AG10803 (cell line): ENCODE results near the gene ESR2.

ENCODE experiments used
- DNase-seq: peaks from one replicate; pipeline ENCODE4 v3.0.0; 2010; ENCODE audit warnings: low read depth
- H3K4me3 ChIP-seq: 2 replicates; pipeline ENCODE4 v1.5.1; 2011; ENCODE audit warnings: mild to moderate bottlenecking, low read length, control low read depth
- TF ChIP-seq, protein P1 (sequence below): conservative IDR thresholded peaks from 2 replicates; pipeline ENCODE4 v1.5.1; 2011; ENCODE audit warnings: mild to moderate bottlenecking, low read length, control low read depth, inconsistent platforms

ESR2 gene

DNA sequence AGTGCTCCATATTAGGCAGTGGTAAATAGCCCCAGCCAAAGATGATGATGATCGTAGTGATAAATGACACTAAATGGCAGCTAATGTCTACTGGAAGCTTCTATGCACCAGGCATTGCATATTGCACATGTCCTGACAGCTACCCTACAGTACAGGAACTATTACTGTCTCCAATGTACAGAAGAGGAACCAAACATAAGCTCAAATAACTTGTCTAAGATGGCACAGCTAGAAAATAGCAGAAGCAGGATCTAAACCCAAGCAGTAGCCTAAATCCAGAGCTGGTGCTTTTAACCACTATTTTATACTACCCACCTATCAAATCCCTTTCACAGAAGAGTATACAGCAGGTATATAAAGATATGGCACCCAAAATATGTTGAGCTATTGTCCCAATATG lies 28.9 kb downstream of the ESR2 start:
- DNase-seq, result no peak
- TF ChIP-seq, protein P1, sequence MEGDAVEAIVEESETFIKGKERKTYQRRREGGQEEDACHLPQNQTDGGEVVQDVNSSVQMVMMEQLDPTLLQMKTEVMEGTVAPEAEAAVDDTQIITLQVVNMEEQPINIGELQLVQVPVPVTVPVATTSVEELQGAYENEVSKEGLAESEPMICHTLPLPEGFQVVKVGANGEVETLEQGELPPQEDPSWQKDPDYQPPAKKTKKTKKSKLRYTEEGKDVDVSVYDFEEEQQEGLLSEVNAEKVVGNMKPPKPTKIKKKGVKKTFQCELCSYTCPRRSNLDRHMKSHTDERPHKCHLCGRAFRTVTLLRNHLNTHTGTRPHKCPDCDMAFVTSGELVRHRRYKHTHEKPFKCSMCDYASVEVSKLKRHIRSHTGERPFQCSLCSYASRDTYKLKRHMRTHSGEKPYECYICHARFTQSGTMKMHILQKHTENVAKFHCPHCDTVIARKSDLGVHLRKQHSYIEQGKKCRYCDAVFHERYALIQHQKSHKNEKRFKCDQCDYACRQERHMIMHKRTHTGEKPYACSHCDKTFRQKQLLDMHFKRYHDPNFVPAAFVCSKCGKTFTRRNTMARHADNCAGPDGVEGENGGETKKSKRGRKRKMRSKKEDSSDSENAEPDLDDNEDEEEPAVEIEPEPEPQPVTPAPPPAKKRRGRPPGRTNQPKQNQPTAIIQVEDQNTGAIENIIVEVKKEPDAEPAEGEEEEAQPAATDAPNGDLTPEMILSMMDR, result no peak
- no peak overlapping the region for H3K4me3 ChIP-seq

DNA sequence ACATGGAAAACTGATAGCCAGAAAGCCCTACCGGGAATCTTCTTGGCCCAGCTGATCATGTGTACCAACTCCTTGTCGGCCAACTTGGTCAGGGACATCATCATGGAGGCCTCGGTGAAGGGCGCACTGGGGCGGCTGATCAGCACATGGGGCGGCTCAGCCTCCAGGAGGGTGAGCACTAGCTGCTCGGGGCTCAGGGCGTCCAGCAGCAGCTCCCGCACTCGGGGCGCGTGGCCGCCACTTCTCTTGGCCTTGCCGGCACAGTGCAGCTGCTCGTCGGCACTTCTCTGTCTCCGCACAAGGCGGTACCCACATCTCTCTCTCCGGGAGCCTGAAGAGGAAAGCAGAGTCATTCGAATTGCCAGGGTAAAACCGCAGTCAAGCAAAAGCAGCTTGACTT lies 33.8 kb downstream of the ESR2 start:
- no peak overlapping the region for H3K4me3 ChIP-seq
- no peak for DNase-seq
- TF ChIP-seq, protein P1, result no peak

DNA sequence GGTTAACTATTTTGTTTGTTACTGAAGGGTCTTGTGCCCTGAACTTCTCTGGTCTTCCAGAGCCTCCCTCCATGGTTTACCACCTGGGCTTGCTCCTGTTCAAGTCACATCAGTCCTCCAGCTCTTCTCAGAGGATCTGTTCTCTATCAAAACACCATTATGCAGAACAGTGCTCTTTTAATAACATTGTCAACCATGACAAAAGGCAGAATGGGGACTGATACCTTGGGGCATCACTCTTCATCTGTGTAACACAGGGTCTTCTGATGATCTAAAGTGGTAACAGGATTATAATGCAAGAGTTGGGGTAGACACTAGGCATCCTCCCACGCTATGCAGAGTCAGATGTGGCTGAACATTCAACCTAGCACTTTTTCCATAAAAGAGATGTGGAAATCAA lies 38.4 kb downstream of the ESR2 start:
- no peak for DNase-seq
- TF ChIP-seq, protein P1, result no peak
- no peak overlapping the region for H3K4me3 ChIP-seq

DNA sequence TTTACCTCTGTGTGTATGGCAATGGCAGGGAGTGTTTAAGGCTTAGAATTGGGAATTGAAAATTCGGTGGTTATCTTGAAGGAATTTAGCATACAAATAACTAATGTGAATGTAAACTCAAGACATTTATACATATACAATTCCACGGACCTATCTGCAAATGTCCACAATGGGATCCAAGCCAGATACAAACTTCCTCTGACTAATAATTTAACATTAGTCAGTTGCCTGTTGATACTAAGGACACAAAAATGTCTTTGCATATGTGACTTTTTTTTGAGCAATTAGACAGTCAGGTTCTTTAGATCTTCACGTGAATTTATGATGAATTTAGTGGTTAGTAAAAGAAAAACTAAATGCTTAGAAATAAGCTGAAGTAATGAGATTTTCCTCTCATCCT lies 40.5 kb downstream of the ESR2 start:
- TF ChIP-seq, protein P1, result no peak
- DNase-seq, result peak; percentile 12
- H3K4me3 ChIP-seq, result no peak overlapping the region

DNA sequence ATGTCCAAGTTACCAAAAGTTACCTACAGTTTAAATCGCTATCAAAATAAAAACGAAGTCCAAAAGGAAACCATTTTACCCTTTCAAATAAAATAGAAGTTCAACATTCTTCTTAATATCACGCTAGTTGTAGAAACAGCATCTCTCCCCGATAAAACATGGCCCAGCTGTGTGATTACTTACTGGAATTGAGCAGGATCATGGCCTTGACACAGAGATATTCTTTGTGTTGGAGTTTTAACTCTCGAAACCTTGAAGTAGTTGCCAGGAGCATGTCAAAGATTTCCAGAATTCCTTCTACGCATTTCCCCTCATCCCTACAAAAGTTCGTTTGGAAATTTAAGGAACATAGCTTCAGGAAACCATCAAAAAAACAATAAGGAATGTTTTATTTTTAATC lies 44.8 kb downstream of the ESR2 start:
- TF ChIP-seq, protein P1, result no peak
- no peak for DNase-seq

DNA sequence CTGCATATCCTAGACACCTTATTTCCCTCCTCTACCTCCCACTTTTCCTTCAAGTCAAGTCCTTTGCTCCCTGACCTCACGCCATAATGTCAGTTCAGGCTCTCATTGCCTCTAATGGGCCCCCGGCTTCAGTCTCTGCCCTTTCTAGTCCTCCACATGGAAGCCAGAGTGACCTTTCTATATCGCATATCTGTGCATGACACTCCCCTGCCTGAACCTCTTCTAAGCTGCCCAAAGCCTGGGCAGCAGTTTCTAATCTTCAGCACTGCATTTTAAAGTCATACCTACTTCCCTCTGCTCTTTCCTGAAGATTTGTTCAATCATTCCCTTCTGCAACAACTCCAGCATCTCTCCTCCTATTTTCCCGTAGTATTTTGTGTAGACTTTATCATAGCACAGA lies 45.5 kb downstream of the ESR2 start:
- TF ChIP-seq, protein P1, result no peak
- no peak overlapping the region for H3K4me3 ChIP-seq
- no peak for DNase-seq

More for the DNA sequence above, 44.8 kb downstream of the ESR2 start:
- H3K4me3 ChIP-seq, result no peak overlapping the region

DNA sequence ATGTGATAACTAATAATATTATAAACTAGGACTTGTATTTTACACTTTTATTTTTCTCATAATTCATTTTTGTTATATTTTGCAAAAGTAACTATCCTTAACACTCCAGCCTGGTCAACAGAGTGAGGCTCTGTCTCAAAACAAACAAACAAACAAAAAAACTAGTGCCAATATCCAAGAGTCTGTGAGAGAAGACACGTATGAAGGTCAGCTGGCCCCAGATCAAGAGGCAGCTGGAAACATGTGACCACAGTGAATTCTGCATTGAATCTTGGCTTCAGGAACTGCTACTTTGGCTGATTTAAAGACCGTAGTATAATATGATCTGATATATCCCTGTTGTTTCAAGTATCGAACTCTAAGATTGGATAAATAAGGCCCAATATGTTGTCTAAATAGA lies 47.0 kb downstream of the ESR2 start:
- no peak overlapping the region for H3K4me3 ChIP-seq
- TF ChIP-seq, protein P1, result no peak
- no peak for DNase-seq
